ENCODE results near the gene PARD3.

DNA sequence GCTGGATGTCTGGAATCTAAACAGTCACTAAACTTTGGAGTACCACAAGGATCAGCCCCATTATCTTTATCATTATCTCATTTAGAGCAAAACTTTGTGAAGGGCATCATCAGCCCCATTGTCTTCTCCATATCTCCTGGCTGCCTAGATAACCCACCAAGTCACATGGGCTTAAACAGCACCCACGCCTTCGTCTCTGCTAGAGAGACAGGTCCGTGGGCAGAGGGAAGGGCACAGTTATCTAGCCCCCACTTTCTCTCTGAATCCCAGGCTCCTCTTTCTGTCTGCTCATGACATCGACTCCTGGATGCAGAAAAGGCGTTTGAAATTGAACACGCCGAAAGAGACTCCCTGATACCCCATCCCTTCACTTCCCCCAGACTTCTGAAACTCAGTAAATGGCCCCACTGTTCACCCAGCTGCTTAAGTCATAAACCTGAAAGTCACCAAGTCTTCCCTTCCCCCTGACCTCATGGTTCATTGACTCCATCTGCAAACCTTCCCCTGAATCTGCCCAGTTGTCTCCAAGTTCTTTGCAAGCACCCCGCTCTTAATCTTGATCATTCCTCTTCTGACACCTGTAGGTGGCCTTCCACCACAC lies 20.9 kb upstream of the PARD3 start:
- TF ChIP-seq, protein P1, sequence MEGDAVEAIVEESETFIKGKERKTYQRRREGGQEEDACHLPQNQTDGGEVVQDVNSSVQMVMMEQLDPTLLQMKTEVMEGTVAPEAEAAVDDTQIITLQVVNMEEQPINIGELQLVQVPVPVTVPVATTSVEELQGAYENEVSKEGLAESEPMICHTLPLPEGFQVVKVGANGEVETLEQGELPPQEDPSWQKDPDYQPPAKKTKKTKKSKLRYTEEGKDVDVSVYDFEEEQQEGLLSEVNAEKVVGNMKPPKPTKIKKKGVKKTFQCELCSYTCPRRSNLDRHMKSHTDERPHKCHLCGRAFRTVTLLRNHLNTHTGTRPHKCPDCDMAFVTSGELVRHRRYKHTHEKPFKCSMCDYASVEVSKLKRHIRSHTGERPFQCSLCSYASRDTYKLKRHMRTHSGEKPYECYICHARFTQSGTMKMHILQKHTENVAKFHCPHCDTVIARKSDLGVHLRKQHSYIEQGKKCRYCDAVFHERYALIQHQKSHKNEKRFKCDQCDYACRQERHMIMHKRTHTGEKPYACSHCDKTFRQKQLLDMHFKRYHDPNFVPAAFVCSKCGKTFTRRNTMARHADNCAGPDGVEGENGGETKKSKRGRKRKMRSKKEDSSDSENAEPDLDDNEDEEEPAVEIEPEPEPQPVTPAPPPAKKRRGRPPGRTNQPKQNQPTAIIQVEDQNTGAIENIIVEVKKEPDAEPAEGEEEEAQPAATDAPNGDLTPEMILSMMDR (IDR thresholded peaks at IDR 0.05), result no peak
- no peak for TF ChIP-seq POLR2A (IDR thresholded peaks at IDR 0.05)
